Tibial nerve (tissue), 3 donors: ENCODE results near the gene NOC4L.

Experiments used
- CTCF ChIP-seq, 5 experiments: fragments of 200-600 bp in 3 of 5; fragments of 450-650 bp in 2 of 5; sonication (generic) in 3 of 5; IDR thresholded peaks; one replicate each; pipeline ENCODE4 v1.5.1; 2016 to 2019; ENCODE audit warnings: antibody characterized with exemption in 5 of 5, mild to moderate bottlenecking in 3 of 5, moderate library complexity in 2 of 5
- POLR2A ChIP-seq, 2 donors: fragments of 450-650 bp; IDR thresholded peaks; one replicate each; pipeline ENCODE4 v1.6.1; 2017; ENCODE audit warnings: antibody characterized with exemption in 2 of 2, mild to moderate bottlenecking in 2 of 2, moderate library complexity in 2 of 2

- TF ChIP-seq POLR2A (IDR thresholded peaks at IDR 0.05), result no peak
- no peak for TF ChIP-seq CTCF (IDR thresholded peaks at IDR 0.05)
Observed at GRCh38 chr12:132166801-132167591, 22.7 kb downstream of the NOC4L start.
